ENCODE results near the gene RTL9. TPM values are rescaled to one million over a fixed set of nuclear protein-coding genes. Genes with fewer than 3 reads are reported as not detected.
A peak's percentile ranks its signal among the peaks of the same experiment; 100 is the strongest.
"Not testable (repeated sequence)": the region's sequence is repeated elsewhere in the genome, so short reads cannot be mapped to it uniquely, and the experiment has no call there.

The RTL9 gene
- total RNA-seq = 0.22 TPM
- long read RNA-seq = 0 reads

DNA sequence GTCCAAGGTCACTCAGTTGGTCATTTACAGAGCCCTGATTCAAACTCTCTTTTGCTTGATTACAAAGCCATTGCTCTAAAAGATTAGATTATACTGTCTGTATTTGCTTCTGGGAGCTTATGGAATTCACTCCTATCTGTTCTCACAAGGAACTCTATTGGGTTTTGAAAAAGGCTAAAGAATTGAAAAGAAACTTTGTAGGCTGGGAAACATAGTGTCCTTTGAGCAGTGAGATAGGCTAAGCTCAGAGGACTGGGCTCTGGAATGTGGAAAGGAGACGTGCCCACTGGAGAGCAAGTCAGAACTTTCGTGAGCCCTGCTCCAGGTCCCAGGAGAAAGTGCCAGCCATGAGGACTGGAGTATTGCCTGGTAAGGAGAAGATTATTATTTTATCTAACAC, at the start of gene RTL9:
Gene RTL9 (plus strand): TSS at position 301 of the 400 bp plus-strand sequence. CDS start 91,770 bp downstream, outside the sequence.
- no peak for DNase-seq (ENCODE audit: low spot score)

DNA sequence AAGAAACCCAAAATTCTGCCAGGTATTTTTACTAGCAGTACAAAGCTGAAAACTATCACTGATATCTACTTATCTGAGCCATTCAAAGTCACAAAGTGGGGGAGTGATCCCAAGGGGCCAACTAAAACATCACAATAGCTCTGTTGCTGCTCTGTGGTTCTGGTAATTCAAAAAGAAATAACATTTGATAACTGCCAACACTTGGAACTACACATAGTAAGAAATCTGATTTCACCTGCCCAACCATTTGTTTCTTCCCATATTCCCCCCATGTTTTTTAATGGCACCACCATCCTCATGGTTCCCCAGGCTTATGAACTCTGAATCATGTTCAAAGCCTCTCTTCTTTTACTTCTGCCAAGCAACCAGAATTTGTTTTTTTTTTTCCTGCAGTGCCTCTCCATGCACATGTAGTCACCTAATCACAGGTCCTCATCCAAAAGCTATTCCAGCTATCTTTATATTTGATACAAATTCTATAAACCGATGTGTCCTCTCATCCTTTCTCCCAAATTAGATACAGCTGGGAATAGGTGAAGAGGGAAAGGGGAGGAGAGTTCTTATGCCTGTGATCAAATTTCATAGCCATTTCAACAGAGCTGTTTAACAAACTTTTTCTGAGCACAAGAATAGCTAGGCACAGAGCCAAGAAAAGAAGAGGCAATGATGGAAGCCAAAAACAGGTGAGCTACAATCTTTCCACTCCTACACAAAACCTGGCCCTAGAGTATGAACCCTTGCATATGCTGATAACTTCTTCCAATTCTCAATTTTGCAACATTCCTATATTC, 48.5 kb upstream of the RTL9 start:
- no peak for DNase-seq (ENCODE audit: low spot score)

DNA sequence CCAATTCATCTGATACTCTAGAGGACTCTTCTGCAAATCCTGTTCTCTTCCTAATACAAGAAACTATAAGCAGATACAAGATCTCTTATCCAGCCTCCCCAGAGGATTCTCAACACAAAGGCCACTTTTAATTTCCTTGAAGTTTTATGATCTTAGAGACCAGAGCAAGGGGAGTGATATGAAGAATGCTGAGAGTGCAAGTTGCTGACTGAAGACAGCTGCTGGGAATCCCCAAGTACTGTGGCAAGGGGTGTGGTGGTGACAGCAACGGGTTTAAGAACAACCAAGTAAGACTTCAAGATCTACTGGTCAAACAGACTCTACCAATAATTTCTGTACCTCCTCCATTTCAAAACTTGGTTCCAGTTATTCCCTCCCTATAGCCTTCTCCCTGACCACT, 47.8 kb upstream of the RTL9 start:
- no peak for DNase-seq (ENCODE audit: low spot score)

DNA sequence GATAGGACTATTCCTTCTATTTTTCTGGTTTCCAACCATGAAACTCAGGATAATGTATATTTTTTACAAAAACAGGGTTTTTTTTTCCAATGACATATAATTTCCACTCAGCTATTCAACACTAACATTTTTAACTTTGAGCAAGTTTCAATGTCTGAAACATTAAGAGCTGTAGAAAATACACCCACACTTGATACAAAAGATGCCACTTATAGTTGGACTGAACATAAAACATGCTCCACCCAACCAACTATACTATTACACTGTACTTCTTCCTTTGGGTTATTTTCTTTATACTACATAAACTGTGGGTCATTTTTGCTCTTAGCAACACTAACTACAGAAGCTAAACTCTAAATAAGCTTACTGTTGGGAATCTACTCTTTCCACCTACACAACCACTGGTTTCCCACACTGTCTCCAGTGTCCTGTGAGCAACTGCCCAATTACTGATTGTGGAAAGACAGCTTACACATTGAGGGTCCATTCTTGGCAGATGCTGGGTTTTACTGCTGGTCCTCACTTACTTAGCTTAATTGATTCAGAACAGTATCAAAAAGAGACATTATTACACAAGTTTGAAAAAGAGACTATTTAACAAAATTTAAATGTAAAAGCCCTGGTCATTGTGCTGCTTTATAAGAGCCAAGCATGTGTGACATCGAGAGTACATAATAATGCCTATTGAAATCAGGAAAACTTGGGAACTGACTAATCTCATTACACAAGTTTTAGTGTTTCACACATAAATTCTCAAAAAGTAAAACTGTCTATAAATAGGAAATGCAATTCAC, 47.0 kb upstream of the RTL9 start:
- DNase-seq (ENCODE audit: low spot score) = no peak

DNA sequence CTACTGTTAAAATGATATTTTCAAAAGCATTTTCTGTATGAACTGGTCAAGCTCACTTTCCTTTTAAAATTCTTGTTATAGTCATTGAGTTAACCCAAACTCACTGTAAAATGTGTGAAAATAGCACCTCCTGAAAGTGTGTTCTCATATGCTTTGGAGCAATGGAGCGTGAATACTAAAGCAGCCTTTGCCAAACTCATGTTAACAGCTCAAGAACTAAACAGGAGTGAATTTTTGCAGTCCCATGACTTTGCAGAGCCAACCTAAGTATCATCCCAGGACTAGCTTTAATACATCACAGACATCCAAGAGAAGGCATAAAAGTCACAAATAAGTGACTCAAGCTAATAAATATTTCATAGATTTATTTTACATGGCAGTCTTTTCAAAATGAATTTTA, 43.1 kb upstream of the RTL9 start:
- DNase-seq (ENCODE audit: low spot score) = no peak

DNA sequence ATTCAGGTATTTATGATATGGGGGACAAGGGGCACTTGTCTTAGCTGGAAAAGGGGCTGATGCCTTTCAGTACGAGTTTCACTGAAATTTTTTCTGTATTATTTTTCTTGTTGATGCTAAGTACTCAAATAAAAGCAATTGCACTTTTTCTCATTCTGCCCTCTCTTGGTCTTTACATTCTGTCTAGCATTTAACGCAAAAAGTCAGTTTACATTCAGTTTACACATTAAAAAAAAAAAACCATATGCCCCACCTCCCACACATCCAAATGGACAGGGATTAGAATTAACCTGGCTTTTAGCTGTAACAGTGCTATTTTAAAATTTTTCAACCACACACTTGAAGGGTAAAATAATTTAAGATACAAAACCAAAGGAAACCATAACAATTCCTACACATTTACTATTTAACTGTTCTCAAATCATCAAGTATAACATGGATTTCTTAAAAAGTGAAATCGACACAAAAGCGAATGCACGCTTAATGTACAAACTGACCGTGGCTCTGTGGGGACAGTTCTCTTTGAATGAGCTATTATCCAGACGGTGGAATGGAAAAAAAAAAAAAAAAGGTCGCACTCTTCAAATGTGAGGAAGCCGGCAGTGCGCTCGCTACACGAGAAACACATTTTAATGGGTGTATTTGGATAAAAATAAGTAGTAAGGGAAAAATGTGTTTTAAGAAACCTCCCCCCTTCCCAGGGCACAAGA, 42.1 kb upstream of the RTL9 start:
- no peak for DNase-seq (ENCODE audit: low spot score)

DNA sequence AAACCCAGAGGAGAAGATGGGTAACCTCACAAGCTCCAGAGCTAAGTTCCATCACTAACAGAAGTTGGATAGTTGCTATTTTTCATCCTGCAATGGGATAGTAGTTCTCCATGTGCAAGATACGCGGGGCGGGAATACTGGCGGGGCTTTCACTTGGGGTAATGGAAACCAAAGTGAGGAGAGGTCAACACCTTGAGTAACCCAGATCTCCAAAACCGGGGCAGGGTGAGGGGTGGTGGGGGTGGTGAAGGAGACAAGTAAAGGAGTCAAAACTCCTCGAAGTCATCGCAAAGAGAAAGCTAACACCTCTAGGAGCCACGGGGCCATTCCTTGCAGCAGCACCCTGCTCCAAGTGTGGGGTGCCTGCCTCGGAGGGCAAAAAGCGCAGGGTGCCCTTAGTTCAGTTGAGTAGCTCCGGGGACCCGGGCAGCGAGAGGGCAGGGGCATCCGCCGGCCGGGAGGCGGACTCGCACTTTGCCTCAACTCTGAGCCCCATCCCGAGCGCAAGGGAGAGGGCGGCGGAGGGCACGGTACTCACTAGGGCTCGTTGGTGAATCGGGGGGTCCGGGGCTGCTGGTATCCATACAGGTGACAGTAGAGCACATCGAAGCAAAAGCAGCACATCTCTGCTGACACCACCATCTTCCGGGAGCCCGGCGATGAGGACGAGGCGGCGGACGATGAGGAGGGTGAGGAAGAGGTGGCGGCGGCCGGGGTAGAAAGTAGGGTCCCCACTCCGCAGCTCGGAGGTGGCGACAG, 41.4 kb upstream of the RTL9 start:
- DNase-seq (ENCODE audit: low spot score) = no peak

DNA sequence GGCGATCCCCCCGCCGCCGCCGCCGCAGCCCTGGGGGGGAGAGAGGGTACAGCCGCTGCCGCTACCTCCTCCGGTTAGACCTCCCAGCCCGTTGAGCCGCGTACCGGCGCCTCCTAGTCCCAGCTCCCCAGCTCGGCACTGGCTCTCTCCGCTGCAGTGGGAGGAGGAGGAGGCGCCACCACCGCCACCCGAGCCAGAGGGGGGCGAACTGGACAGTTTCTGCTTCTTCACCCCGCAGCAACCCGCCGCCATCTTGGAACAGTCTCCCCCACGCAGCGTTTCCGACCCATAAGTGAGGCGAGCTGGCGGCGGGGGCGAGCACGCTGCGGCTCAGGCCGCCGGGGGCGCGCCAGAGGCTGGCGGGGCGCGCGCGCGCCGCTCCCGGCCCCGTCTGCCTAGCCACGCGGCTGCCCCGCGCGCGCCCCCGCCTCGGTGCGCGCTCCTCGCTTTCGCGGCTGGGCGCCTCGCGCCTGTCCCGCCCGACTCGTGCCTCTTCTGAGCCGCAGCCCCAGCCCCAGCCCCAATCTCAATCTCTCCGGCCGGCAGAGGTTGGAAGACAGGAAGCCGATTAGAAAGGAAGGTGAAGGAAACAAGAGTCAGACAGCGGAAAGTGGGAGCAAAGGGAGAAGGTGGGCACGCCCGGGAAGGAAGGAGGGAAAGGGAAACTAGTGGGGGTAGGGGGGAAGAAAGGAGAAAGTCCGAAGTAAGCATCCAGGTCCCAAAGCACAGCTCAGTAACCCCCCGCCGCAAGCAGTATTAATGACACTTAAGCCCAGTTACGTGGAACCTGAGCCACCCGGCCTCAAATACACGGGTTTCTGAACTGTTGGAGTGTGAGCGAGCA, 40.6 kb upstream of the RTL9 start, which contains the start of gene AMMECR1:
Gene AMMECR1 (minus strand): TSS at position 266 of the 844 bp plus-strand sequence. CDS start 14 bp downstream, at position 252.
- DNase-seq (ENCODE audit: low spot score) = peak; percentile 93

DNA sequence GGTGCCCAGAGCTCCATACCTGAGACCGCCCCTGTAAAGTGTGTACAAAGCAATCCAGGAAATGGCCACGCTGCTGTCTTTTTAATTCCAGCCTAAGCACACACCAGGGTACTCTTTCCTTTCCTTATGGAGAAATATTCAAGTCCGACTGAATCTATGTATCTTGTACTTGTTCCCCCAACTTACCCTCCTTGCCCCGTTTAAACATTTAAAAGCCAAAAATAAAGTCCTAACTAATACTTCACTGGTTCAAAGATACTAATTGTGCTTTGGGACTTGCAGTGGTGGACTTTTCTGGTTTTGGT, 40.0 kb upstream of the RTL9 start:
- DNase-seq (ENCODE audit: low spot score) = no peak

DNA sequence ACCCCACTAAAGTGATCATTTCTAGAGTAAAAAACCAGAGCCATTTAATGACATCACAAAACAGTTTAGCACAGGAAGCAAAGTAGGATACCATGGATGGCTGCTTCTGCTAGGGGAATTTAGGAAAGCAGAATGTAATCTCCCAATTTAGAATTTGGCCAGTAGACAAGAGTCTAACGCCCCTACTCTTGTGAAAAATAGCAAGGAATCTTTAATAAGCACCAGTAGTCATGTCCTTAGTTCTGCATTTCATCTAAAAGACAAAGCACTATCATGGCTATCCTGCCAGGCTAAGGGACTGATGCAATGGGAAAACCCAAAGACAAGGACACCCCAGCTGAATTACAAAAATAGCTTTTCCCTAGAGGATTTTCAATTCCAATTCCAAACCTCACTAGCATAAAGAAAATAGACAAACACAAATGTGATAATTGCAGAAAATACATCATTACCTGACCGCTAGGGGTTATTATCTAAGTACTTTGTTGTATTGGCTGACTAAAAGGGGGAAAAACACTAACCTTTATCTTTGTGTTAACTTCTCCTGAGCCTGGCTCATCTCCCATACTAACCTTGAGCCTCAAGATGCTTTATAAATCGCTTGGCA, 38.2 kb upstream of the RTL9 start:
- no peak for DNase-seq (ENCODE audit: low spot score)

DNA sequence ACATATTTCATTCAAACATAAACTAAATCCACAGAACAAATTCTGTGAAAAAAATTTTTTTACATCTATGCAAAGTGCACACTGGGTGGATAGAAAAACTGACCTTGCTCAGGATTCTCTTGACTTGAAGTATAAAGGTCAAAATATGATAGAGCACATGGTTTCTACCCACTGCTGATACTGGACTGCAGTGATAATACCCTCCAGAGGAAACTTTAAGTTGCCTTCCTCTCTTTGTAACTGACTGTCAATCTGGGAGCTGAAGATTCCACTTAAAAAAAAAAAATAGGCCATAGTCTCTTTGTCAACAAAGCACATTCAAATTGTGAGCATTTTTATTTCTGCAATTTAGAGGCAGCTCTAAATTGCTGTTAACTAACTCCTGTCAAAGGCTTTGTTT, 37.6 kb upstream of the RTL9 start:
- no peak for DNase-seq (ENCODE audit: low spot score)

DNA sequence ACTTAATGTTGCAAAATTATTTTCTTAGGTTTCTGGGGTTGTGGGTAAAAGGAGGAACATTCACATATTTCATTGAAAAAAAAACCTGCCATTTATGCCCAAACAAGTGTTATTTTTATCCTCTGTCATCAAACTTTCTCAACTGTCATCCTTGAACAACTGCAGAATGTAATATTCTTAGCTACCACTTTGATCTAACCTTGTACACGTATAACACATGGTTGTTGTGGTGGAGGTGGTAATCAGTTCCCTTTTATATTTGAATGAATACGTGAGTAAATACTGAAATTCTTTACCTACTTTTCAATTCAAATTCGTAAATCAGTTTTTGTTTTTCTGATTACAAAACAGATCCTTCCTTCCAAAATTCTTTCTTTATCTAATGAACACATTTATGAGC, 37.0 kb upstream of the RTL9 start:
- no peak for DNase-seq (ENCODE audit: low spot score)

DNA sequence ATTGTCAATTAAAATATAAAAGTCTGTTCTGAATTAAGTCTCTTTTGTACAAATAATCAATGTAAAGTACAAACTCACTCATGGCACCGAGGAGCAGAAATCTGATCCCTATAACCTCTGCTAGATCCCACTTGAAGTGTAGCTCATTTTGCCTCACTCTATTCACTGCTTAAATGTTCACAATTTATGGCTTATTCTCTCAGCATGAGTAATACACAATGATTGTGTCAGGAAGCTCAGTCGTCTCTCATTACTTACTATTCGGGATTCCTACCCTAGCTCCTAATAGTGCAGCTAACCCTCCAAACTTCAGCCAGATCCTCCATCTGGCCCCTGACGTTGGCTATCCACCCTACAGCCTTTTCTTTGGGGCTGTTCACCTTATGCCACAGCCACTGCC, 36.0 kb upstream of the RTL9 start:
- no peak for DNase-seq (ENCODE audit: low spot score)

DNA sequence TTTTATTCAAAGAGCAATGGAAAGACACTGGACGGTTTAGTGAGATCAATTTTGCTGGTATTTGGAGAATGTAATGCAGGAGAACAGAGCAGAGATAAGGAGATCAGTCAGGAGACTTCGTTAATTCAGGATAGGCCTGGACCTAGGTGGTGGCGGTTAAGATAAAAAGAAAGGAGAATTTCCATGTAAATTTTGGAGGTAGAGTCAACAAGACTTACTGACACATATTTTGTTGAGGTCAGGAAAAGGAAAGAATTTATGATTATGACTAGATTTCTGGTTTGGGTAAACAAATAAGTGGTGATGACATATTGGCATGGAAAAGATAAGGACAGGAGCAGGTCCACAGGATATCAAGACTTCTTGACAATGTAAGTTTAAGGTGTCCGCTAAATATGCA, 31.9 kb upstream of the RTL9 start:
- no peak for DNase-seq (ENCODE audit: low spot score)

DNA sequence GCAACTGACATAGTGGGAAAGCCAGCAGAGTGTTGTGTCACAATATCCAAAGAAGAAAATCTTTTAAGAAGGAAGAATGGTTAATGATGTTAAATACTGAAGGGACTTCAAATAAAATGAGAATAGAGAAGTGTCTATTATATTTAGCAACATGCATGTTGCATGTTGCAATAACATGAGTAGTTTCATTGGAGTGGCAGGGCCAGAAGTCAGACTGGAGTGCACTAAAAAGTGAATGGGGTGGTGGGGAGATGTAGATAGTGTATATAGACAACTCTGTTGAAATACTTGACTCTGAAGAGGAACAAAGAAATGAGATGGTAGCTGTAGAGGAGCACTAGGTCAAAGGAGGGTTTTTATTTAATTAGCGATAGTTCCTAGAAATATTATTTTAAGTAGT, 31.3 kb upstream of the RTL9 start:
- no peak for DNase-seq (ENCODE audit: low spot score)

DNA sequence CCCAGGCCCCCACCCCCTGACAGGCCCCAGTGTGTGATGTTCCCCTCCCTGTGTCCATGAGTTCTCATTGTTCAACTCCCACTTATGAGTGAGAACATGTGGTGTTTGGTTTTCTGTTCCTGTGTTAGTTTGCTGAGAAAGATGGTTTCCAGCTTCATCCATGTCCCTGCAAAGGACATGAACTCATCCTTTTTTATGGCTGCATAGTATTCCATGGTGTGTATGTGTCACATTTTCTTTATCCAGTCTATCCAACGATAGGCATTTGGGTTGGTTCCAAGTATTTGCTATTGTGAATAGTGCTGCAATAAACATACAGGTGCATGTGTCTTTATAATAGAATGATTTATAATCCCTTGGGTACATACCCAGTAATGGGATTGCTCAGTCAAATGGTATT, 30.0 kb upstream of the RTL9 start:
- DNase-seq (ENCODE audit: low spot score) = not testable (repeated sequence)

DNA sequence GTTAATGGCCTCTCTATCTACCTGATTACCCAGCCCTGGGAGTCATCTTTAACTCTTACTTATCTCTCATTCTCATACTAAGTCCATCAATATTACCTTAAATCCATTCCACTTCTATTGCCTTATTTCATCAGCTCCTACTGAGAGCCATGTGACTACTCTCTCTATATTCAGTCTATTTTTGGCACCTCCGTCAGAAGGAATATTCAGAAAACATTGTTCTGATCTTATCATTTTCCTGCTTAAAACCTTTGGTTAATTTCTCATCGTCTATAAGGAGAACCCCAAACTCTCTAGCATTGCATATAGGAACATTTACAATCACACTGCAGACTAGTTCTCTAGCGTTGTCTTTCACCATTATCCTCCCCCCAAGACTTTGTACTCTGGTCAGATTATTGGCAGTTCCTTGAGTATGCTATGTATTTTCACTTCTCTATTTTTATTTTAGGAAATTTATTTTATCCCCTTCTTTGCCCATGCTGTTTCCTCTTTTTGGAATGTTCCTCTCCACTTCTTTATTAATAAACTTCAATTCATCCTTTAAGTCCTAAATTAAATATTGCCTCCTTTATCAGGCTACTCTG, 27.1 kb upstream of the RTL9 start:
- DNase-seq (ENCODE audit: low spot score) = no peak

DNA sequence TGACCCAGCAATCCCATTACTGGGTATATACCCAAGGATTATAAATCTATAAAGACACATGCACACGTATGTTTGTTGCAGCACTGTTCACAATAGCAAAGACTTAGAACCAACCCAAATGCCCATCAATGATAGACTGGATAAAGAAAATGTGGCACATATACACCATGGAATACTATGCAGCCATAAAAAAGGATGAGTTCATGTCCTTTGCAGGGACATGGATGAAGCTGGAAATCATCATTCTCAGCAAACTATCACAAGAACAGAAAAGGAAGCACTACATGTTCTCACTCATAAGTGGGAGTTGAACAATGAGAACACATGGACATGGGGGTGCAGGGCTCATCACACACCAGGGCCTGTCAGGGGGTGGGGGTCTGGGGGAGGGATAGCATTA, 25.2 kb upstream of the RTL9 start:
- not testable (repeated sequence) for DNase-seq (ENCODE audit: low spot score)

DNA sequence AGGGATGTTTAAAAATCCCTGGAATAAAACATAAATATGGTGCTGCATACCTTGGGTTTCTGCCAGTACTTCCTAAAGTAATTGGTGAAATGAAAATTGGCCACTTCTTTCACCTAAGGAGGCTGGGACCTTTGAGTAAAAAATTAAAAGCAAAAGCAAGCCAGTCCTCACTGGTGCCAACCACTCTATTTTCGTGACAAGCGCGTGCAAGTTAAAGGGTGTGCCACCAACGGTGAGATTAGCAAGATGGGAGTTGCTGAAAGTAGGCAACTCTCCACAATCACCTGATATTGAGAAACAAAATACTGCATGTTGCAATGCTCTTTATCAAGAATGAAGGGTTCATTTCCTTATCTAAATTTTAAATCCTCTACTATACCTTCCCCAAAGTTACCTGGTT, 19.7 kb upstream of the RTL9 start:
- no peak for DNase-seq (ENCODE audit: low spot score)
